Stimulated activated CD8-positive, alpha-beta memory T cell treated with anti-CD3 and anti-CD28 coated beads, Interleukin-4, amount 100 ng/mL, for 48 hours (primary cell): ENCODE results near the gene CCL4.
"Not testable (repeated sequence)": the region's sequence is repeated elsewhere in the genome, so short reads cannot be mapped to it uniquely, and the experiment has no call there.

ENCODE experiments used
- DNase-seq: peaks from one replicate; pipeline ENCODE4 v3.0.0-alpha.2; 2020

Gene CCL4

GRCh38 chr17:36088670-36089338 is 14.8 kb upstream of the CCL4 start:
- DNase-seq = peak; percentile 49

DNA sequence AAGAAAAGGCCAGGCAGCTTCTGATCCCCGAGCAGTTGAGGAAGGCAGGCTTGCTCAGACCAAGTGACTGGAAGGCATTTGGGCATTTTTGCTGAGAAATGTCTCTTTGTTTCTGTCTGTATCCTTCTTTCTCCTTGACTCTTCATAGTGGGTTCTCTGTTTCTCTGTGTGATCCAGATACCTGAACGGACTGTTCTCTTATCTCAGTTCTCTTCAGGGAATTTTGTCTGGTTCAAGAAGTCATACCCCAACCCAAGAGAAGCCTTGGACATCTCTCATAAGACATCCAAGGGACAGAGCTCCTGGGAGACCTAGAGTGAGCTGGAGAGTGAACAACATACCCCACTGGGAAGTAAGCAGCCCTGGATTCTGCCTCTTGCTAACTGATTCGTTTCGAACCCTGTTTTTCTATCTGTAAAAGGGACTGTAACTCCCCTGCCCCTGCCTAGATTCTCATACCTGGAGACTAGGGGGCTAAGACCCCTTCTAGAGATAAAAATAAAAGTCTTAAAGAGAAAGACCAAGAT is 14.2 kb upstream of the CCL4 start:
- no peak for DNase-seq

- peak; percentile 76 for DNase-seq
These were observed 13.5 kb upstream of the CCL4 start, which contains the start of gene CCL3 for GRCh38 chr17:36089888-36090836. Gene CCL3 (minus strand): TSS chr17:36090143. CDS start chr17:36090058, 85 bp downstream.

DNA sequence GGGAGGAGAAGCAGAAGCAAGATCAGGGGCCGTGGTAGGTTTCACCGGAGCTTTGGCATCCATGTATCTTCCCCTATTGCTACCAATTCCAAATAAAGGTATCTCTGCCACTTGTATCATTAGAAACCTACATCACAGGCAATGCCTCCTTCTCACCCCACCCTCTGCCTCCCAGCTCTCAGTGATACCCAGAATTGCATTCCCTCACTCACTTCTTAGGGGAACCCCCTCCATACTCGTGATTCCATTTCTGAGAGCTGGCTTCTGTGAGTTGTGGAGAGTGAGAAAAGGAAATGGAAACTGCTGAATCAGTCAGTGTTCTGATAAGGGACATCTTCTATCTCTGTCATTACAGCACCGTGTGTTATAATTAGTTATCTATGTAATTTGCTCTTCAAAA is 11.4 kb upstream of the CCL4 start:
- peak; percentile 60 for DNase-seq

DNA sequence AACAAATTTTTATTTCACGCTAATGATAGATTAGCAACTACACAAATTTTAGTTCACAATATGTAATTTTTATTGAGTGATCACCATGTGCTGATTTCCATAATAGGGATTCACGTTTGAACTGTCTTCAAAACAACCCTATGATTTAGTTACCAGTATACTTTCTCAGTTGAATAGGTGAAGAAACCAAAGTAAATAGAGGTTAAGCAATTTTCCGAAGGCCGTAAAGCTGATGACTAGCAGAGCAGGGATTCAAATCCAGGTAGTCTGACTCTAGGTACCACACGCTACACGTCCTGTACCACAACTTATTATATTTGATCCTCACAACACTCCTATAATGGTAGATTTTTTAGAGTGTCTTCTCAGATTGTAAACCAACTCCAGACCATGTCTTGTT is 10.9 kb upstream of the CCL4 start:
- not testable (repeated sequence) for DNase-seq

DNA sequence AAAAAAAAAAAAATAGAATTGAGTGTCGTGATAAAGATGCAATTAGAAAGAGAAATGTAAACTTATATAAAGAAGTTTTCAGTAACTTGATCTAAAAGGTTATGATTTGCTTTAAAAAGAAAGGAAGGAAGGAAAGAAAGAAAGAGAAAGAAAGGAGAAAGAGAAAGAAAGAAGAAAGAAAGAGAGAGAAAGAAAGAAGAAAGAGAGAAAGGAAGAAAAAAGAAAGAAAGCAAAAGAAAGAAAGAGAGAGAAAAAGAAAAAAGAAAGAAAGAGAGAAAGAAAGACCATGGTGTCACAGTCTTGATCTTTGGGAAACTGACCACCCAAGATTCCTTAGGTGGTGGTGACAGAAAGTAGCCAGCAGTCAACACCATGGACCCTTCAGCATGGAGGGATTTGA is 9.4 kb upstream of the CCL4 start:
- no peak for DNase-seq

GRCh38 chr17:36094746-36095145 is 8.9 kb upstream of the CCL4 start:
- no peak for DNase-seq

DNA sequence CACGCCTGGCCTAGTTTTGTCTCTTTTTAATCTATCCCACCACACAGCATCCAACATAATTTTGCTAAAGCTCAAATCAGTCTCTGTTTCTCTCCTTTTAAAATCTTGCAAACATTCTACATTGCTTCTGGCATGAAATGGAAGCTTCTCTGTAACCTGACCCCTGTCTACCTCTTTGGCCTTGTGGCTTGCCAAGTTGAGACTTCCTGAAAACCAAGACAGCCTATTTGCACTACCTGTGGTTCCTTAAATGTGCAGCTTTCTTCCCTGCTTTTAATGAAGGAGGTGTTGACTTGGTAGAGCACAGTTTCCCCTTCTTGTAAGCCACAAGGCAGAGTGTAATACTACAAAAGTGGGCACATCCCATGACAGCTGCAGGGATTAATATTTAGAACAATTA is 7.6 kb upstream of the CCL4 start:
- no peak for DNase-seq

DNA sequence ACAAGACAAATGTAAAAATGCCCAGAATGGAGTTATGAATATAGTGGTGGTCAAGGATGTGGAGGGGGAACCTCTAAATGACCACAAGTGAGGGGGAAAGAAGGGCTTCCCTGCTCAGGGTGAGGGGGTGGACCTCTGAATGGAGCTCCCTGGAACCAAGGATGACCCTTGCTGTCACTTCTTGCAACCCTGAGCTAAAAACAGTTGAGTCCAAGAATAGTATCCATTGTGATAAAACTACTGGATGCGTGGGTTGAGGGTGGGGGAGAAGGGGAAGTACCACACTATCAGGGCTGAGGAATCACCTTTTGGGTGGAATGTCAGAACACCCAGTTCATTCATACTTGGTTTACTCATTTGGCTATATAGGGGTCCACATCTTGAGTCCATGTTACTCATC is 4.6 kb upstream of the CCL4 start:
- DNase-seq = not testable (repeated sequence)

GRCh38 chr17:36104246-36104645 is 619 bp downstream of the CCL4 start:
- not testable (repeated sequence) for DNase-seq

GRCh38 chr17:36104701-36105181 is 1.1 kb downstream of the CCL4 start:
- no peak for DNase-seq

DNA sequence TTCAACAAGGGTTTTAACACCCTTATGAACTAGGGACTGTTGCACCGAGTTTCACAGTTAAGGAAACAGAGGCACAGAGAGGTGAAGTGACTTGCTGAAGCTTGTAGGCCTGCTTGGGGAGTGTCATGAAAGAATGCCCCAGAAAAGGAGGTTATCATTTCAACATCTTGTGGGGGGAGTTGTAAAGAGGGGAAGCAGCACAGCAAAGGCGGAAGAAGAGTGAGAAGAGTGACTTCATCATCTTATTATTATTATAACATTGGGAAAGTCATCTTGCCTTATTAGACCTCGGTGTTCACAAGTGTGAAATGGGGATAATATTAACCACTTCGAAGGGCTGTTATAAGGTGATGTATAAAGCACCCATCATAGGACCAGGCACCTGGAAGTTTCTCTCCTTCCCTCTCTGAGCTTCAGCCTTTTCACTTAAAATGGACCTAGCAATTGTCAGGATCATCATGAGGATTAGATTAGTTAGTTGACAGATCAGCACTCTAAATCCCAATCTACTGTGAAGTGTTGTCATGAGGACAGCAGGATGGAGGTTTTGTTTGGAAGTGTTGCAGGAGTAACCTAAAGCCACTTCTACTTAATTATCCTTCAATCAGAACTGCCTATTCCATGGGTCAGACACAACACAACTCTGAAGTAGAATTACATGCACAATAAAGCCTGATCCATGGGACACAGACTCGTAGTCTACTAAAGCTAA is 2.3 kb downstream of the CCL4 start:
- DNase-seq = no peak

DNA sequence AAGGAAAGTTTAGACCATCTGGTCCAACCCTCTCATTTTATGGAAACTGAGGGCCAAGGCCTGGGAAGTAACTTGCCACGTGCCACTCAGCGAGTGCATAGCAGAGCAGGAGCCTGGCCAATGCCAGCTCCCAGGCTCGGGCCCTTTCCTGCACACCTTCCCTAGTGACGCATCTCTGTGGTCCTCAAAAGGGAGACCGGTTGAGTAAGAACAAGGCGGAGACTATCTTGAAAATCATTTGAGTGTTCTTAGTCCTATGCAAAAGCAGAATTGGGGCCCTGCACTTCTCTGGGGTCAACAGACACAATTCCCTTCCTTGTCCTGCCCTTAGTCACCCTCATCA is 2.8 kb downstream of the CCL4 start:
- no peak for DNase-seq

DNA sequence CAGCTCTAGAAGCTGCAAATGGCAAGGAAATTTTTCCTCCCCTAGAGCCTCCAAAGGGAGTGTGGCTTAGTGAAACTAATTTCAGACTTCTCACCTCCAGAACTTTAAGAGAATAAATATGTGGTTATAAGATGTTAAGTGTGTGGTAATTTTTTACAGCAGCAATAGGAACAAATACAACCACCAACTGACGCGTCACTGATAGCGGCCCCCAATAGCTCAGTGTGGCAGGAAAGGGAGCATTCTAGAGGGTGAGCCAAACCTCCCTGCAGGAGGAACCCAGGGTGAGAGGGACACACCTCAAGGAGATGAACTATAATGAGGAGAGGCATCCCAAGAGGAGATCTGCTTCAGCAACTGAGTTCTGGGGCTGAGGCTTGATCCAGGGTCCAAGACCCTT is 4.0 kb downstream of the CCL4 start:
- DNase-seq = no peak

DNA sequence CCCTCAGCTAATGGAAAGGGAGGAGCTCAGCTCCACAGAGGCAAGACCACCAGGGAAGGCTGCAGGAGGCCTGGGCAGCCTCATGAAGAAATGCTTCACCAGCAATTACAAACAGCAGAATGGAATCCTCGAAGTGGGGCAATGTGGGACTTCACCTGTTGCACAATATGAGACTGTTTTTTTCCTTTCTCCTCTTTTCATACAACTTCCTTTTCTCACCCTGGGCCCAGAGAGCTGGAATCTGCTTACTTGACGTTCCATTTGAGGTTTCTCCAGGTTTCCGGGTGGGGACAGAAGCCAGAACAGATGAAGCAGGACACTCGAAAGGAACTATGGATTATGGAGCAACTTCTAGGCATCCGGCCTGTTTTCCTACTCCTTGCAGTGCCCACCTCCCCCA is 4.6 kb downstream of the CCL4 start:
- DNase-seq = not testable (repeated sequence)

DNA sequence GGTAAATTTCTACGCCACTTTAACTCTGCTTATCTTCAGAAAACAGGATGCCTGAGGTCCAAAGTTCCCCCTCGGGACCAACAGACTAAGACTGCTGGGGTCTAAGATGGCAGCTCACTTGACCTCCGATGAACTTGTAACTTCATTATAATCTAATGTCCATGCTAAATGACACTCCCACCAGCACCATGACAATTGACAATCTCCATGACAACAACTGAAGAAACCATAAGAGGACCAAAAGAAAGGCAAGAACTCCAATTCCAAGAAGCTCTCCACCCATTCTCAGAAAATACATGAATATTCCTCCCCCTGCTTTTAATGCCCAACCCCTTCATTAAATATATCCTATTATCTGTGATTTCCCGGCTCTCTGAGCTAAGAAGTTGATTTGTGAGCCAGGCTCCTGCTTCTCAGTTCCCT is 7.5 kb downstream of the CCL4 start:
- DNase-seq = no peak

- no peak for DNase-seq
These were observed 8.9 kb downstream of the CCL4 start for GRCh38 chr17:36112572-36112971.

- DNase-seq = not testable (repeated sequence)
These were observed 9.5 kb downstream of the CCL4 start for GRCh38 chr17:36113131-36113530.

GRCh38 chr17:36114971-36115648 is 11.5 kb downstream of the CCL4 start:
- not testable (repeated sequence) for DNase-seq

GRCh38 chr17:36115649-36115977 is 12.0 kb downstream of the CCL4 start:
- not testable (repeated sequence) for DNase-seq

GRCh38 chr17:36117505-36118382 is 14.1 kb downstream of the CCL4 start:
- peak; percentile 59 for DNase-seq
